K562 (cell line): ENCODE measurements around the gene ATP6V0D1. TPM values are rescaled to one million over a fixed set of nuclear protein-coding genes. Genes with fewer than 3 reads are reported as not detected.

ENCODE experiments used
- ATAC-seq: fragments of 200-7000 bp; cut with Tn5 transposase; 3 replicates; pipeline ENCODE4 v1.9.1; 2020; ENCODE audit warnings: moderate library complexity
- BruUV-seq: library from RNA; stranded (reverse); fragments of 400-500 nt; replicated peaks from 2 replicates; lab custom pipeline; 2021; lab: Mats Ljungman, UMichigan
- CTCF ChIA-PET: fragments of 300-600 bp; formaldehyde crosslinking; extraction: SDS; loops from one replicate; lab custom pipeline; 2021; ENCODE audit warnings: low intra/inter-chr PET ratio; lab: Yijun Ruan, JAX
- POLR2A ChIA-PET: fragments of 300-600, 350-650 bp; sonication (Branson Sonifier 250); formaldehyde crosslinking; extraction: SDS; loops from one replicate; lab custom pipeline; 2021; ENCODE audit warnings: antibody characterized with exemption, inconsistent platforms; lab: Yijun Ruan, JAX
- DNase-seq, 4 experiments: peaks; one replicate each; pipeline versions ENCODE4 v3.0.0 to v3.0.0-alpha.2; 2011 to 2018; ENCODE audit warnings: low spot score in 3 of 4, mixed read lengths in 3 of 4; ENCODE audit errors: extremely low read depth in 1 of 4
- FAIRE-seq: peaks from 2 replicates; lab custom pipeline; 2011; peaks lifted over from hg19 to GRCh38; lab: Jason Lieb, UNC
- H2AFZ ChIP-seq: 2 replicates; pipeline ENCODE4 v1.6.0; 2011; ENCODE audit warnings: low read depth, low read length, control low read depth, inconsistent platforms
- H3K27ac ChIP-seq: fragments of 200-600 bp; 3 replicates; pipeline ENCODE4 v1.8.0; 2011; ENCODE audit warnings: low read depth, mild to moderate bottlenecking, control low read depth, inconsistent platforms, low read length, moderate library complexity, mixed read lengths; ENCODE audit errors: extremely low read depth
- H3K27me3 ChIP-seq, 2 experiments: fragments of 300-600 bp in 1 of 2; 2 replicates in 1 of 2; 3 replicates in 1 of 2; pipeline versions ENCODE4 v1.6.0 to v1.8.0; 2011; ENCODE audit warnings: inconsistent platforms in 2 of 2, low read length in 2 of 2, mild to moderate bottlenecking in 1 of 2, mixed read lengths in 1 of 2, moderate library complexity in 1 of 2; ENCODE audit not compliant: control insufficient read depth in 2 of 2, insufficient read depth in 2 of 2
- H3K36me3 ChIP-seq: fragments of 300-600 bp; 3 replicates; pipeline ENCODE4 v1.8.0; 2011; ENCODE audit warnings: mild to moderate bottlenecking, low read length, inconsistent platforms; ENCODE audit not compliant: control insufficient read depth, insufficient read depth
- H3K4me1 ChIP-seq, 2 experiments: fragments of 200-600 bp in 1 of 2; replicated peaks in 1 of 2; 2 replicates in 1 of 2; 3 replicates in 1 of 2; pipeline versions ENCODE4 v1.5.1 to v1.8.0; 2011; ENCODE audit warnings: inconsistent platforms in 2 of 2, low read length in 2 of 2, mild to moderate bottlenecking in 1 of 2, mixed read lengths in 1 of 2, moderate library complexity in 1 of 2; ENCODE audit not compliant: control insufficient read depth in 2 of 2, insufficient read depth in 2 of 2
- H3K4me2 ChIP-seq: 2 replicates; pipeline ENCODE4 v1.6.1; 2011; ENCODE audit warnings: low read length, control low read depth, inconsistent platforms, mixed read lengths; ENCODE audit not compliant: insufficient read depth
- H3K4me3 ChIP-seq: fragments of 200-600 bp; sonication (generic), shearing (Covaris generic); 2 replicates; pipeline ENCODE4 v1.5.1; 2016; ENCODE audit warnings: control low read depth, inconsistent platforms
- H3K79me2 ChIP-seq: fragments of 200-600 bp; 3 replicates; pipeline ENCODE4 v1.8.0; 2011; ENCODE audit warnings: low read length, inconsistent platforms; ENCODE audit not compliant: control insufficient read depth, insufficient read depth
- H3K9ac ChIP-seq, 2 experiments: 2 replicates each; pipeline versions ENCODE4 v1.6.0 to v1.6.1; 2011; ENCODE audit warnings: low read depth in 2 of 2, low read length in 2 of 2, control low read depth in 1 of 2, inconsistent platforms in 1 of 2, mild to moderate bottlenecking in 1 of 2, mixed read lengths in 1 of 2; ENCODE audit not compliant: insufficient read depth in 1 of 2
- H3K9me1 ChIP-seq: one replicate; pipeline ENCODE4 v1.6.0; 2011; ENCODE audit warnings: inconsistent platforms, mild to moderate bottlenecking, low read length, moderate library complexity; ENCODE audit not compliant: control insufficient read depth, insufficient read depth
- H3K9me3 ChIP-seq: replicated peaks from 2 replicates; pipeline ENCODE4 v1.5.1; 2011; ENCODE audit warnings: low read depth, low read length, inconsistent platforms; ENCODE audit not compliant: control insufficient read depth, insufficient read depth
- H4K20me1 ChIP-seq: replicated peaks from 2 replicates; pipeline ENCODE4 v1.6.1; 2011; ENCODE audit warnings: low read length, inconsistent platforms, mixed read lengths; ENCODE audit not compliant: control insufficient read depth, insufficient read depth
- CTBP1 ChIP-seq: fragments of 450-650 bp; IDR thresholded peaks from 2 replicates; pipeline ENCODE4 v1.6.1; 2016; ENCODE audit warnings: borderline replicate concordance
- EGR1 ChIP-seq: fragments of 450-650 bp; conservative IDR thresholded peaks from 2 replicates; pipeline ENCODE4 v1.6.1; 2017; ENCODE audit warnings: mild to moderate bottlenecking
- GABPB1 ChIP-seq: sonication (generic); formaldehyde crosslinking; IDR thresholded peaks from 2 replicates; pipeline ENCODE4 v1.8.0; 2022; ENCODE audit warnings: mild to moderate bottlenecking, missing genetic modification reagents
- SRSF9 ChIP-seq: fragments of 200-400 bp; formaldehyde crosslinking; IDR thresholded peaks from 2 replicates; pipeline ENCODE4 v1.6.1; 2017; ENCODE audit warnings: low read depth, low read length, borderline replicate concordance
- WGBS: fragments of 100-300 bp; shearing (Covaris generic); methylation state at CpG from one replicate; pipeline ENCODE4 v1.1.6; 2016; ENCODE audit warnings: low coverage, mixed read lengths; ENCODE audit not compliant: insufficient coverage; ENCODE audit errors: missing lambda C conversion rate; 5-methylcytosine and 5-hydroxymethylcytosine counted together
- in situ Hi-C: fragments of 300-500 bp; cut with MboI; formaldehyde crosslinking; loops from 4 replicates; pipeline ENCODE4 v1.15.0; 2018; ENCODE audit warnings: inconsistent platforms, mixed read lengths
- intact Hi-C: fragments of 100-400 bp; cut with micrococcal nuclease; formaldehyde crosslinking; loops from 2 replicates; pipeline ENCODE4 v1.14.2; 2022
- polyA plus RNA-seq, 8 experiments: library from polyadenylated mRNA; depleted of rRNA in 4 of 8; stranded (reverse) in 5 of 8; unstranded in 3 of 8; fragments of >200 nt; fragmentation: Nextera tagmentation in 2 of 8; fragmentation: Illumina TruSeq in 1 of 8; extraction: Ambion mirVana in 2 of 8; extraction: Trizol in 1 of 8; gene quantifications; 2 replicates each; pipeline versions ENCODE4 v1.2.1 to v1.2.3, GENCODE V29; 2011 to 2014; ENCODE audit warnings: inconsistent platforms in 1 of 8, missing spikeins in 1 of 8
- total RNA-seq, 7 experiments: library from RNA; depleted of rRNA in 6 of 7; stranded (reverse); fragments of >200 nt in 6 of 7; fragmentation: Illumina TruSeq in 2 of 7; extraction: Trizol in 2 of 7; gene quantifications; 2 replicates each; pipeline versions ENCODE4 v1.2.1 to v1.2.3, GENCODE V29; 2011 to 2021; ENCODE audit warnings: low replicate concordance in 1 of 7
- TF ChIP-seq, protein P1 (sequence below): sonication (generic); formaldehyde crosslinking; IDR thresholded peaks from 2 replicates; pipeline ENCODE4 v1.8.0; 2022; ENCODE audit warnings: missing genetic modification reagents, mild to moderate bottlenecking, moderate library complexity, borderline replicate concordance
- TF ChIP-seq, protein P2 (sequence below): fragments of 450-650 bp; formaldehyde crosslinking; conservative IDR thresholded peaks from 2 replicates; pipeline ENCODE4 v1.4.0; 2022; ENCODE audit warnings: mild to moderate bottlenecking, missing genetic modification characterization

The ATP6V0D1 gene
- total and polyA plus RNA-seq, 9 of the 15 experiments (the other 6 are each of a cell fraction or from before 2014, with no cell fraction given), result 23.2 to 69.7 (median 45.6) TPM

DNA sequence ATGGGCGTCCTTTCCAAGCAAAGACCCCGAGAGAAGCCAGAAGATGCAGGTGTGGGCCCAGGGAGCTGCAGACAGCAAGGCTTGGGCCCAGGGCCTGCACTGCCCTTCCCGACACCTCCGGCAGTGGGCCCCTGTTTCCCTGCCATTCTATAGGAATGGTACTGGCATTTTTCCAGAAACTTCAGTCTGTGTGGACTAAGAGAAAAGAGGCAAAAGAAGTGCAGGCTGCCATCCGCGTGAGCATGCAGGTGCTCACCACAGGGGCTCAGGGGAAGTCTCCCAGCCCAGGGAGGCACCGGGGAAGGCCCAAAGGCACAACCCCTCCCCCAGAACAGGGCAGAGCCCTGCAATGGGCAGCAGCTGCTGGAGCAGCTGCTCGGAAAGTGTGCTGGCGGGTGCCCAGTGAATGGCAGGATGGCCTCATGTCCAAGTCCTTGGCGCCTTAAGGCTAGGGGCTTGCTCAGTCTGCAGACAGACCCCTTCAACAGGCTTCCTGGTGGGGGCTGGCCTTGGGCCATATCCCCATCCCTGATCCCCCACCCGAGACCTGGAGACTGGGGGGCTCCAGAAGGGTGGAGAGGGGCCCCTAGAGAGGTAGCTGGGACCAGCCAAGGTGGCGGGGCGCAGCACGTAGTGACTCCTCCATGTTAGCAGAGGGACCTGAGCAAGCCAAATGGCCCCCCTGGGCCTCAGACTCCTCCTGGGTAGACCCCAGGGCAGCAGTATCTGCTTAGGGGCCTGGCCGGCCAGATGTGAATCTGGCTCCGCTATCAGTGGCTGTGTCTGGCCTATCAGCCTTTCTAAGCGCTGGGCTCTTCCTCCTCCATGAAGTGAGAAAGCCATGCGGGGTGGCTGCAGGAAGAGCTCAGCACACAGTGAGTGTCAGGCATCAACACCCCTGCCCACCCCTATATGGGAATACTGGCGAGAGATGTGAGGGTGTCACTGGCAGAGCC lies 80.9 kb downstream of the ATP6V0D1 start:
- 38% methylated on average over 19 of the region's 19 CpGs for WGBS
- DNase-seq (no peak), FAIRE-seq (no peak), ATAC-seq (no peak; the same call in 2 of the 3 replicates)
- no peaks in the 10 kb centered on the region for H3K79me2 ChIP-seq
- no peaks in the 10 kb centered on the region for H3K36me3 ChIP-seq
- CTCF ChIA-PET, result interaction anchor here (1.3 to 2.5 kb wide), 3 partner anchors 27 to 139 kb away, joined by 3 to 9 read pairs (median 9); partner anchors contain the start of gene PLEKHG4
- in situ Hi-C loops, result loop anchor here (25.0 kb wide), 1 partner anchor 438 kb away; the partner anchor contains the start of gene CES3
- BruUV-seq, result no TSS peak
- H3K27ac ChIP-seq, result no peak overlapping the region
- H3K27me3 ChIP-seq, result peaks cover 2 to 13% of the 10 kb centered on the region in 2 experiments; a peak in 2 of 5 replicates
- H2AFZ ChIP-seq, result no peak overlapping the region
- no peak overlapping the region for H3K4me2 ChIP-seq
- no peaks in the 10 kb centered on the region for H4K20me1 ChIP-seq
- peaks cover 19 to 61% of the 10 kb centered on the region in 2 experiments for H3K4me1 ChIP-seq
- H3K9ac ChIP-seq, result no peak overlapping the region; a peak in 1 of 4 replicates
- intact Hi-C loops, result loop anchor here (5.0 to 10.0 kb wide), 3 partner anchors 55 to 385 kb away; no protein-coding TSS in a partner anchor
- no peaks in the 10 kb centered on the region for H3K9me1 ChIP-seq
- no peak overlapping the region for H3K4me3 ChIP-seq
- H3K9me3 ChIP-seq, result no peaks in the 10 kb centered on the region
- TF ChIP-seq, protein P1, sequence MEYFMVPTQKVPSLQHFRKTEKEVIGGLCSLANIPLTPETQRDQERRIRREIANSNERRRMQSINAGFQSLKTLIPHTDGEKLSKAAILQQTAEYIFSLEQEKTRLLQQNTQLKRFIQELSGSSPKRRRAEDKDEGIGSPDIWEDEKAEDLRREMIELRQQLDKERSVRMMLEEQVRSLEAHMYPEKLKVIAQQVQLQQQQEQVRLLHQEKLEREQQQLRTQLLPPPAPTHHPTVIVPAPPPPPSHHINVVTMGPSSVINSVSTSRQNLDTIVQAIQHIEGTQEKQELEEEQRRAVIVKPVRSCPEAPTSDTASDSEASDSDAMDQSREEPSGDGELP (CRISPR knock-in tag), result 0 out of 2 replicates have a peak, but pooled peaks have one; percentile 12
- TF ChIP-seq EGR1 (no peak), GABPB1 (CRISPR knock-in tag) (0 out of 2 replicates have a peak, but pooled peaks have one; percentile 13), SRSF9 (no peak), CTBP1 (no peak)
- TF ChIP-seq, protein P2, sequence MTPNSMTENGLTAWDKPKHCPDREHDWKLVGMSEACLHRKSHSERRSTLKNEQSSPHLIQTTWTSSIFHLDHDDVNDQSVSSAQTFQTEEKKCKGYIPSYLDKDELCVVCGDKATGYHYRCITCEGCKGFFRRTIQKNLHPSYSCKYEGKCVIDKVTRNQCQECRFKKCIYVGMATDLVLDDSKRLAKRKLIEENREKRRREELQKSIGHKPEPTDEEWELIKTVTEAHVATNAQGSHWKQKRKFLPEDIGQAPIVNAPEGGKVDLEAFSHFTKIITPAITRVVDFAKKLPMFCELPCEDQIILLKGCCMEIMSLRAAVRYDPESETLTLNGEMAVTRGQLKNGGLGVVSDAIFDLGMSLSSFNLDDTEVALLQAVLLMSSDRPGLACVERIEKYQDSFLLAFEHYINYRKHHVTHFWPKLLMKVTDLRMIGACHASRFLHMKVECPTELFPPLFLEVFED (CRISPR knock-in tag), result no peak
- POLR2A ChIA-PET, result interaction anchor here (0.6 to 1.6 kb wide), 2 partner anchors 23 to 139 kb away, joined by 3 to 4 read pairs; no protein-coding TSS in a partner anchor
